Liver (tissue), 2 donors: ENCODE results near the gene NCR2.

Experiments used
- CTCF ChIP-seq: fragments of 150-350 bp; IDR thresholded peaks from 2 replicates; pipeline ENCODE4 v1.5.1; 2017; ENCODE audit warnings: improper control_type of control experiment, low read depth, low read length; ENCODE audit not compliant: missing input control
- FOXA1 ChIP-seq: IDR thresholded peaks from 2 replicates; pipeline ENCODE4 v1.6.1; 2016; ENCODE audit warnings: antibody characterized with exemption
- MAX ChIP-seq: IDR thresholded peaks from 2 replicates; pipeline ENCODE4 v1.6.1; 2016; ENCODE audit warnings: antibody characterized with exemption
- REST ChIP-seq: IDR thresholded peaks from 2 replicates; pipeline ENCODE4 v1.6.1; 2016; ENCODE audit warnings: antibody characterized with exemption, mild to moderate bottlenecking
- ZBTB33 ChIP-seq: IDR thresholded peaks from 2 replicates; pipeline ENCODE4 v1.6.1; 2016; ENCODE audit warnings: antibody characterized with exemption
- donor health status: healthy.

GRCh38 chr6:41306187-41306854 lies 29.1 kb upstream of the NCR2 start:
- TF ChIP-seq REST: no peak
- no peak for TF ChIP-seq MAX
- peak; percentile 61 for TF ChIP-seq CTCF
- TF ChIP-seq ZBTB33: no peak
- TF ChIP-seq FOXA1: no peak
